RCC 7860 (cell line): ENCODE measurements around the gene ZNF630.
A peak's percentile ranks its signal among the peaks of the same experiment; 100 is the strongest.
"Not testable (repeated sequence)": the region's sequence is repeated elsewhere in the genome, so short reads cannot be mapped to it uniquely, and the experiment has no call there.

Experiments
- DNase-seq: peaks from one replicate; pipeline ENCODE4 v3.0.0-alpha.2; 2015; ENCODE audit warnings: low spot score
- FAIRE-seq: peaks from 2 replicates; lab custom pipeline; 2012; peaks lifted over from hg19 to GRCh38; lab: Jason Lieb, UNC

The ZNF630 gene

DNA sequence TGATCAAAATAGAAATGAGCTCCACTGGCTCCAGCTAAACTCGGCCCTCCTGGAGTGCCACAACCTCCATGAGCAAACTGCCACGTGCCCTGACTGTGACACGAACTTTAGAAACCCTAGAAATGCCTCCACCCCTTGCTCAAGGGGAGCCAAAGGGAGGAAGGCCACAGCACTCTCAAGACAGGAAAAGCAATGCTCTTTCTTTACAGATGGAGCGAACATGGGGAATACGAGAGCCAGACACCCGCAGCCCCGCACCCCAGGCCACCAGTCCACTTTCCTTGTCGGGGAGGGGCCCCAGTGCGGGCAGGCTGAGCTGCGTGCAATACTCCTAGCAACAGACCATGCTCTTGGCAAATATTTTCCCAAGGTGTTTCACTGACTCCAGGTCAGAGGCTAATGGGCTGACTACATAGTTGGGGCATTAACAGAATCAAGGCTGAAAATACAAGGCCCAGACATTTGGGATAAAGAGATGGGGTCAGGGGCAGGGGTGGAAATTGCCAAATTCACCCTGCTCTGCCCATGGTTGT lies 40.7 kb downstream of the ZNF630 start:
- FAIRE-seq, DNase-seq: not testable (repeated sequence)

DNA sequence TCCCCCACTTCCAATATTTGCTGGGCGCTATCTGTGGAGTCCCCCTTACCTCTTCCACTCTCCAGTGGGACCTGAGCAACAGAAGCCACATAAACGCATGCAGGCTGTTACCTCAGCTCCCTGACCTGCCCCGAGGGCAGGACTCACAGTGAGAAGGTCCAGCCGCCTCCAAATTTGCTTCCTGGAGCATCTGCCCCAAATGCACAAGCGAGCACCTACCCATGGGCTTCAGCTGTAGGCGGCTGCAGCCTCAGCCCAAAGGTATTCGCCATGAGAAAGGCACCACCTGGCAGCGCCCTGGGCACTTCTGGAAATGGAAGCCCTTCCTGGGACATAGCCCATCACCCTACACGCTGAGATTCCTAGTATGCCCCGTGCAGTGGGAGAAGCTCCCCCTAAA lies 41.2 kb downstream of the ZNF630 start:
- no peak for FAIRE-seq
- no peak for DNase-seq

GRCh38 chrX:48028091-48028490 lies 43.3 kb downstream of the ZNF630 start:
- DNase-seq: no peak
- FAIRE-seq: no peak

DNA sequence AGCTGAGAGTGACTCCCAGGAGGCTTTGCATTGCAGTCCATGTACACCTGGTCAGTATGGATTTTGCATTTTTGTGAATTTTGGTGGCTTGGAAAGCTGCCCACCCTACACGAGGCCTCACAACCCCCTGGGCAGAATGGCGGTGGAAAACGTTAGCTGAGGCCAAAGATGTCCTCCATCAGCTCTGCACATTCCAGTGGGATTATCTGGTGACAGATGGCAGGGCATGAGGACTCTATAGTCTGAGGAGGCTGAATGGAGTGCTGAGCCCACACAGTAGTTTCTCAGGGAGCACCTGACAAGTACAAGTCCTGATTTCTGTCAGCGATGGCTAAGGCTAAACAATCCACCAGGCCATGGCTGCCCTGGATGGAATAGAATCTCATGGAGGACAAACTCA lies 43.9 kb downstream of the ZNF630 start:
- not testable (repeated sequence) for DNase-seq, FAIRE-seq

DNA sequence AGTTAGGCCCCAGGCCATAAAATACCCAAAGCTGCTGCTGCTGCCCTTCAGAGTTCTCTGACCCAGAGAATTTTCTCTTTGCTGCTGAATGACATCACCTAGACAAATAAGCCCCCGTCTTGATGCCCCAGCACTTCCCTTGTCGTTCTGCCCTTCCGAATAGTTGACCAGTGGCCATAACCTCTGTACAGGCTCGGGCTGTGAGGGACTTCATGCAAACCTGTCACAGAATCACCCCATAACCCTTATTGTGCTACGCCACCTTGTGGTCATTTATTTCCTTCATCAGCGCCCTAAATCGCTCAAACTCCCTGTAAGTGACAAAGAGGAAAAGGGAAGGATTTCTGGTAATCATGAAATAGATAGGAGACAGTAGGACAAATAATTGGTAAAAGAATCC lies 45.9 kb downstream of the ZNF630 start:
- FAIRE-seq: peak; percentile 52
- peak; percentile 31 for DNase-seq

DNA sequence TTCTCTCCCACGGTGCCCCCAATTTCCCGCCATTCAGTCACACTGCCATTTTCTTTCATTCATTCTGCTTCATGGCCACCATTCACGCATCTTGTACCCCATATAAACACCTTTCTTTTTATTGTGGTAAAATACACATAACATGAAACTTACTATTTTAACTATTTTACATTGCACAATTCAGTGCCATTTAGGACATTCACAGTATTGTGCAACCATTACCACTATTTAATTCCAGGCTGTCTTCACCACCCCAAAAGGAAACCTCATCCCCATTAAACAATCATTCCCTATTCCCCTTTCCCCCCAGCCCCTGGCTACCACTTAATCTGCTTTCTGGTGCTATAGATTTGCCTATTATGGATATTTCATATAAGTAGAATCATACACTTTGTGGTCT lies 48.7 kb downstream of the ZNF630 start:
- DNase-seq (no peak), FAIRE-seq (no peak)

GRCh38 chrX:48022100-48022499 lies 49.3 kb downstream of the ZNF630 start:
- no peak for DNase-seq
- no peak for FAIRE-seq

DNA sequence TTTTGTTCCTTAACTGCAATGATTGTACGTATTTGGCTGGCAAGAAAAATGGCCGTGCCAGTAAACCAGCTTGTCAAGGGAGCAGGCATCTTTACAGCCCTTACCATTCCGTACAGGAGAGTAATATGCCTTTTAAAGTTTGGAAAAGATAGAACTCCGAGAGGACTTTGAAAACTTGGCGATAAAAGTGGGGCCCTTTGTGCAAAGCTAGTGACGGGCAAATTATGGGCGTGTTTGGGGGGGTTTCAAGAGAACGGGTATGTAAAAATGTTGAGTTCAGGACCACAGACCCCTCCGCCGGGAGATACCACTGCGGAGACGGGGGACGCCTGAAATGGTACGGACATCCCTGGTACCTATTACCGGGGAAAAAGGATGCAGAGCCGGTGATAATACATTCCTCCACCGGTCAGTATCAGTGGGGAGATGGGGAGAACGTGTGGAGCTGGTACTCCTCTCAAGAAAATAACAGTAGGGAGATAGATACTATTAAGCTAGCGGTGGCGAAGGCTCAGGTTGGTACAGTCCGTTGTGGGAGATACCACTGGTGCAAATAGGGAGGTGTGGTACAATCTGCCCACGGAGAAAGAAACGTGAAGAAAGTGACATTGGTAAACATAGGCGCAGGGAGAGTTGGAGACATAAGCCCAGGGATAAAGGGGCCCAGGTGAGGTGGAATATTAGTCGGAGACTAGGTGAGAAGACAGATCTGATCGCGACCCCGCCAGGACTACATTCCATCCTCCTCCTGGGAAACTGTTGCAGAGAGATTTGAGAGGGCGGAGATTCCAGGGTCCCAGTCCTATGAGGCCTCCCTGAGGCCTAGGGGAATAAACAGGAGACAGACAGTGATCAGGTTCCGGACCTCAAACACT lies 50.2 kb downstream of the ZNF630 start:
- FAIRE-seq (no peak), DNase-seq (peak; percentile 4)

GRCh38 chrX:48020472-48020871 lies 51.0 kb downstream of the ZNF630 start:
- not testable (repeated sequence) for DNase-seq, FAIRE-seq

GRCh38 chrX:48019892-48020291 lies 51.5 kb downstream of the ZNF630 start:
- FAIRE-seq, DNase-seq: not testable (repeated sequence)

- DNase-seq, FAIRE-seq: not testable (repeated sequence)
These were observed 54.7 kb downstream of the ZNF630 start for GRCh38 chrX:48016583-48017310.

- not testable (repeated sequence) for FAIRE-seq, DNase-seq
These were observed 61.9 kb downstream of the ZNF630 start for GRCh38 chrX:48009445-48009960.
